Tongue (tissue), 2 donors: Measurements from ENCODE around the gene HOOK1. TPM values are rescaled to one million over a fixed set of nuclear protein-coding genes. Genes with fewer than 3 reads are reported as not detected.
"Not testable (repeated sequence)": the region's sequence is repeated elsewhere in the genome, so short reads cannot be mapped to it uniquely, and the experiment has no call there.

Experiments
- DNase-seq: peaks from one replicate; pipeline ENCODE4 v3.0.0-alpha.2; 2015
- total RNA-seq: library from RNA; depleted of rRNA; stranded (reverse); fragments of >200 nt; gene quantifications from one replicate; pipeline ENCODE4 v1.2.3, GENCODE V29; 2014

The HOOK1 gene
- total RNA-seq, 1 donor from 2014 or later = 9.6 TPM

- peak; percentile 58 for DNase-seq
Measured at GRCh38 chr1:59885160-59885832, 70.5 kb downstream of the HOOK1 start.

DNA sequence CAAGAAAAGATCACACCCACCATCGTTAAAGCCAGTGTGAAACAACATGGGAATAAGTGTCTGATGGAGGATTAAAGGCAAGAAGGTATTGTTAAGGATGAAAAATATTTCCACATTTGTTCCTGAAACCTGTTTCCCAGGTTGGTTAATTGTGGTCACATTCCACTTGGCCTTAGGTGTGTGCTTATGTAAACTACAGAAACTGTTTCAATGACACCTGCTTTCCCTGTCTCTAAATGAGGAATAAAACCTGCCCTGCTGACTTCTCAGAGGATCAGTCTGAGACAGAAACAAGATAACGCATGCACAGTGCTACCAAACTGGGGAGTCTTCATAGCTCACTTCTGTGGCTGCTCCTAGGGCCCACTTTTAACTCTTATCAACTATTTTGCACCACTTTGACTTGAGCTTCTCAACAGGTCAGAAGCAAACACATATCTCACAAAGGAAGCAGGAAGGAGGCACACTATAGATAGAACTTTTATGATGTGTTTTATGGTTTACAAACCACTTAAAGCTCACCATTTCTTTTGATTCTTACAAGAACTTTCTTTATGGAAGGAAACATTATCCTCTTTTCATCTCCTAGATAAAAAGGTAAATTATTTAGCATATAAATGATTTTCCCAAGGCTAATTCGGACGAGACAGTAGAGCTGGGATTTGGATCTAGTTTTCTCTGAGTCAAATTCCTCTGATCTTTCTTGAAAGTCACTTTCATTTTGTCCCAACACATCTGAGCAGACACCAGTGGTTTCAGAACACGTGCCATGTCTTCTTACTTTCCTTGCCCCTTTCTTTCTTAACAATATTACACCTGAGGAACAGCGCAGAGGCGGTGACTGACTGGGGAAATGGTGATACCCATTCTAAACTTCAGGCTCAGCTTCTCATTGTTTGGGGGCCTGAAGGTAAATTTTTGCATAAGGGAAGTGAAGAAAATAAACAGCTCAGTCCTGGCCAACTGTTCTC lies 78.4 kb downstream of the HOOK1 start:
- peak; percentile 32 for DNase-seq

GRCh38 chr1:59897165-59897564 lies 82.4 kb downstream of the HOOK1 start:
- no peak for DNase-seq

DNA sequence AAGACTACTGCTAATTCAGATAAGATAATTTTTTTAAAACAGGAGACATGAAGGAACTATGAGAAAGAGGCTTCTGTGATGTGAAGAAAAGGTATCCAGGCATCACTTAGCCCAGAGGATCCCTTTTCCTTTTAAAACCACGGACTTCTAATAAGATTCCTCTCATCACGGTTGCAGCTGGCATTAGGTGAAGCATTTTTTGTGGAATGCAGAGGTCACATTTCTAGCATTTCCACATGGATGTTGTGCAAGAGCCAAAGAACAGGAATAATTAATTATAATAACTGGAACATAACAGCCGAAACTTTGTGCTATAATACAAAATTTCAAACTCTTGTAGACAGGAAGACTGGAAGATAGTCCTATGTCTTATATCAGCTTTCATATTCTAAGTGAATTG lies 84.2 kb downstream of the HOOK1 start:
- DNase-seq = no peak

- DNase-seq = no peak
Measured at GRCh38 chr1:59900640-59901039, 85.9 kb downstream of the HOOK1 start.

GRCh38 chr1:59901770-59902388 lies 87.1 kb downstream of the HOOK1 start:
- DNase-seq = peak; percentile 19

GRCh38 chr1:59903141-59903754 lies 88.5 kb downstream of the HOOK1 start:
- peak; percentile 23 for DNase-seq

GRCh38 chr1:59906931-59907330 lies 92.2 kb downstream of the HOOK1 start:
- DNase-seq = no peak

- DNase-seq = no peak
Measured at GRCh38 chr1:59908084-59908483, 93.3 kb downstream of the HOOK1 start.

DNA sequence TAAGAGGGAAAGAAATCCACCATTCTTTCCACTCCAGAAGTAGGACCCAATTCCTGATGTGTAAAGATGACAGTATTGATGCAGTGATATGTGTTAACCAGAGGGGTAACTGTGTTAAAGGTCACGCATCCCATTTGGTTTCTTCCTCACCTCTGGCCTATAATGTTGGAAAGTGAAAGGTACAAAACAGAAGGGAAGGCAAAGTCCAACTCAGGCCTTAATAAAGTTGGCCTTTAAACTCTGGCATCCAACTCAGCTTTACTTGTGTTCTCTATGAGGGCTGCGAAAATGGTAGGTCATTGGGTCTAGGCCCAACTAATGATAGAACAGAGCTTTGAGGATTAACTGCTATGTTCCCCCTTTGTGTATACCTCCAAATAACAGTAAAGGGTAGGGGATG lies 93.9 kb downstream of the HOOK1 start:
- no peak for DNase-seq

DNA sequence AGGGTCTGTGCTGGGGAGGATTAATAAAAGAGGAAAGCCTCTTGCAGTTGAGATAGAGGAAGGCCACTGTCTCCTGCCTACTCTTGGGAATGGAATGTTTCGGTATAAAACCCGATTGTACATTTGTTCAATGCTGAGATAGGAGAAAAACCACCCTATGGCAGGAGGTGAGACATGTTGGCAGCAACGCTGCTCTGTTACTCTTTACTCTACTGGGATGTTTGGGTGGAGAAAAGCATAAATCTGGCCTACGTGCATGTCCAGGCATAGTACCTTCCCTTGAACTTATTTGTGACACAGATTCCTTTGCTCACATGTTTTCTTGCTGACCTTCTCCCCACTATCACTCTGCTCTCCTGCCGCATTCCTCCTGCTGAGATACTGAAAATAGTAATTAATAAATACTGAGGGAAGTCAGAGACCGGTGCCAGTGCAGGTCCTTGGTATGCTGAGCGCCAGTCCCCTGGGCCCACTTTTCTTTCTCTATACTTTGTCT lies 100.1 kb downstream of the HOOK1 start:
- DNase-seq = not testable (repeated sequence)

- DNase-seq = no peak
Measured at GRCh38 chr1:59915516-59915915, 100.8 kb downstream of the HOOK1 start.

GRCh38 chr1:59917026-59917784 lies 102.5 kb downstream of the HOOK1 start:
- no peak for DNase-seq

GRCh38 chr1:59917785-59918180 lies 103.0 kb downstream of the HOOK1 start:
- DNase-seq = no peak

- DNase-seq = no peak
Measured at GRCh38 chr1:59919746-59920145, 105.0 kb downstream of the HOOK1 start.

- DNase-seq = peak; percentile 67
Measured at GRCh38 chr1:59921258-59921899, 106.6 kb downstream of the HOOK1 start.

DNA sequence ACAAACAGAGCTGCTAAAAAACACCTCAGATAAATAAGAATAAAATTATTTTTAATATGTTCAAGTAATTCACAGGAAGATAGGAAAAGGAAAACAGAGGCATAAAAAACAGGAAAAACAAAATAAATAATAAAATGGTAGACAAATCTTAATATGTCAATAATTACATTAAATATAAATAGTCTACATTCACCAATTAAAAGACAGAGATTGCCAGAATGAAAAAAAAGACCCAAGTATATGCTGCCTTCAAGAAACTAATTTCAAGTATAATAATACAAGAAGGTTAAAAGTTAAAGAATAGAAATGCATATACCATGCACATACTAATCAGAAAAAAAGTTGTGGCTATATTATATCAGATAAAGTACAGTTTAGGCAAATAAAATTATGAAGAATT lies 109.9 kb downstream of the HOOK1 start:
- DNase-seq = no peak
